GM21717 (cell line): Measurements from ENCODE around the gene SPARC.
"Not testable (repeated sequence)": the region's sequence is repeated elsewhere in the genome, so short reads cannot be mapped to it uniquely, and the experiment has no call there.

Source experiments
- ATAC-seq: cut with Tn5 transposase; IDR thresholded peaks from one replicate; pipeline ENCODE4 v1.9.1; 2021; ENCODE audit warnings: mild to moderate bottlenecking, moderate library complexity; ENCODE audit not compliant: unreplicated experiment

Gene SPARC

GRCh38 chr5:151700820-151701219, 14.1 kb upstream of the SPARC start:
- peak; percentile 59 for ATAC-seq

- no peak for ATAC-seq
Measured at GRCh38 chr5:151700296-151700695, 13.6 kb upstream of the SPARC start.

- ATAC-seq: no peak
Measured at GRCh38 chr5:151699071-151699901, 12.6 kb upstream of the SPARC start.

GRCh38 chr5:151698081-151698480, 11.4 kb upstream of the SPARC start:
- ATAC-seq: not testable (repeated sequence)

GRCh38 chr5:151697452-151697851, 10.7 kb upstream of the SPARC start:
- ATAC-seq: no peak

GRCh38 chr5:151696470-151697061, 9.9 kb upstream of the SPARC start:
- ATAC-seq: no peak

GRCh38 chr5:151695464-151695863, 8.7 kb upstream of the SPARC start:
- no peak for ATAC-seq

- no peak for ATAC-seq
Measured at GRCh38 chr5:151694035-151694485, 7.3 kb upstream of the SPARC start.

- no peak for ATAC-seq
Measured at GRCh38 chr5:151692312-151692711, 5.6 kb upstream of the SPARC start.

- ATAC-seq: no peak
Measured at GRCh38 chr5:151691706-151692105, 5.0 kb upstream of the SPARC start.

GRCh38 chr5:151689591-151689990, 2.9 kb upstream of the SPARC start:
- ATAC-seq: not testable (repeated sequence)

- ATAC-seq: no peak
Measured at GRCh38 chr5:151688436-151688835, 1.7 kb upstream of the SPARC start.

- ATAC-seq: peak; percentile 9
Measured at GRCh38 chr5:151685749-151686673, 704 bp downstream of the SPARC start.

GRCh38 chr5:151684690-151685361, 1.9 kb downstream of the SPARC start:
- no peak for ATAC-seq

GRCh38 chr5:151683986-151684588, 2.6 kb downstream of the SPARC start:
- ATAC-seq: no peak

- no peak for ATAC-seq
Measured at GRCh38 chr5:151683444-151683843, 3.3 kb downstream of the SPARC start.

GRCh38 chr5:151682751-151683331, 3.9 kb downstream of the SPARC start:
- no peak for ATAC-seq

GRCh38 chr5:151682240-151682639, 4.5 kb downstream of the SPARC start:
- no peak for ATAC-seq

- no peak for ATAC-seq
Measured at GRCh38 chr5:151680944-151681427, 5.7 kb downstream of the SPARC start.

- ATAC-seq: not testable (repeated sequence)
Measured at GRCh38 chr5:151680156-151680505, 6.6 kb downstream of the SPARC start.
